Liver (tissue), 9 donors: ENCODE data around the gene RHOU. TPM values are rescaled to one million over a fixed set of nuclear protein-coding genes. Genes with fewer than 3 reads are reported as not detected.

ENCODE experiments used
- DNase-seq: peaks from one replicate; pipeline ENCODE4 v3.0.0-alpha.2; 2017; ENCODE audit warnings: low spot score
- H3K27ac ChIP-seq, 2 donors: one replicate each; pipeline ENCODE4 v1.7.0; 2013; ENCODE audit warnings: inconsistent platforms in 2 of 2, low read length in 2 of 2, control low read depth in 1 of 2, low read depth in 1 of 2, mild to moderate bottlenecking in 1 of 2
- H3K27me3 ChIP-seq, 4 donors: one replicate each; pipeline versions ENCODE4 v1.6.1 to v1.7.0; 2013; ENCODE audit warnings: low read length in 3 of 4, inconsistent platforms in 1 of 4, mild to moderate bottlenecking in 1 of 4, moderate library complexity in 1 of 4; ENCODE audit not compliant: control insufficient read depth in 4 of 4, insufficient read depth in 4 of 4
- H3K36me3 ChIP-seq, 4 donors: one replicate each; pipeline versions ENCODE4 v1.6.1 to v1.7.0; 2013; ENCODE audit warnings: low read length in 3 of 4, mild to moderate bottlenecking in 3 of 4, low read depth in 1 of 4, moderate library complexity in 1 of 4; ENCODE audit not compliant: control insufficient read depth in 4 of 4, insufficient read depth in 3 of 4
- H3K4me1 ChIP-seq, 4 donors: one replicate each; pipeline versions ENCODE4 v1.6.1 to v1.7.0; 2013; ENCODE audit warnings: low read length in 3 of 4, mild to moderate bottlenecking in 3 of 4, moderate library complexity in 1 of 4; ENCODE audit not compliant: control insufficient read depth in 4 of 4, insufficient read depth in 4 of 4
- H3K4me3 ChIP-seq, 3 donors: one replicate each; pipeline versions ENCODE4 v1.6.1 to v1.7.0; 2013; ENCODE audit warnings: low read length in 3 of 3, control low read depth in 1 of 3, low read depth in 1 of 3, mild to moderate bottlenecking in 1 of 3
- H3K9ac ChIP-seq, 2 donors: one replicate each; pipeline ENCODE4 v1.7.0; 2013; ENCODE audit warnings: low read length in 2 of 2, mild to moderate bottlenecking in 2 of 2, moderate library complexity in 2 of 2, control low read depth in 1 of 2, low read depth in 1 of 2
- H3K9me3 ChIP-seq, 4 donors: one replicate each; pipeline versions ENCODE4 v1.6.1 to v1.7.0; 2013; ENCODE audit warnings: low read length in 3 of 4; ENCODE audit not compliant: control insufficient read depth in 4 of 4
- EGR1 ChIP-seq, 2 donors: IDR thresholded peaks; 2 replicates each; pipeline ENCODE4 v1.6.1; 2016 to 2018; ENCODE audit warnings: antibody characterized with exemption in 2 of 2, low read depth in 2 of 2
- FOXA1 ChIP-seq: IDR thresholded peaks from 2 replicates; pipeline ENCODE4 v1.6.1; 2016; ENCODE audit warnings: antibody characterized with exemption
- FOXA2 ChIP-seq: IDR thresholded peaks from 2 replicates; pipeline ENCODE4 v1.6.1; 2016; ENCODE audit warnings: antibody characterized with exemption
- GABPA ChIP-seq, 2 donors: IDR thresholded peaks in 1 of 2; conservative IDR thresholded peaks in 1 of 2; 2 replicates each; pipeline ENCODE4 v1.6.1; 2016; ENCODE audit warnings: antibody characterized with exemption in 2 of 2, mild to moderate bottlenecking in 1 of 2, moderate library complexity in 1 of 2
- HNF4A ChIP-seq, 2 donors: conservative IDR thresholded peaks; 2 replicates each; pipeline ENCODE4 v1.6.1; 2016; ENCODE audit warnings: antibody characterized with exemption in 2 of 2, mild to moderate bottlenecking in 2 of 2
- HNF4G ChIP-seq: IDR thresholded peaks from 2 replicates; pipeline ENCODE4 v1.6.1; 2016; ENCODE audit warnings: antibody characterized with exemption
- JUND ChIP-seq, 2 donors: IDR thresholded peaks; 2 replicates each; pipeline ENCODE4 v1.6.1; 2016; ENCODE audit warnings: antibody characterized with exemption in 2 of 2
- NR2F2 ChIP-seq: IDR thresholded peaks from 2 replicates; pipeline ENCODE4 v1.6.1; 2016; ENCODE audit warnings: antibody characterized with exemption
- SP1 ChIP-seq: IDR thresholded peaks from 2 replicates; pipeline ENCODE4 v1.6.1; 2018; ENCODE audit warnings: antibody characterized with exemption, mild to moderate bottlenecking
- YY1 ChIP-seq: IDR thresholded peaks from 2 replicates; pipeline ENCODE4 v1.6.1; 2016; ENCODE audit warnings: antibody characterized with exemption, mild to moderate bottlenecking
- WGBS: extraction: QIAGEN DNeasy Blood & Tissue Kit; methylation state at CpG from one replicate; pipeline ENCODE4 v1.1.7; 2013; 5-methylcytosine and 5-hydroxymethylcytosine counted together
- polyA plus RNA-seq, 2 donors: library from polyadenylated mRNA; stranded (reverse) in 1 of 2; unstranded in 1 of 2; fragments of 200-250 nt in 1 of 2; fragments of >200 nt in 1 of 2; fragmentation: Nextera tagmentation in 1 of 2; extraction: Ambion mirVana in 1 of 2; gene quantifications; one replicate each; pipeline versions ENCODE4 v1.2.1 to v1.2.3, GENCODE V29; 2013 to 2015
- total RNA-seq, 2 donors: library from RNA; depleted of rRNA; stranded (reverse); fragments of >200 nt; gene quantifications; one replicate each; pipeline ENCODE4 v1.2.3, GENCODE V29; 2014
- TF ChIP-seq, protein P1 (sequence below): IDR thresholded peaks from 2 replicates; pipeline ENCODE4 v1.6.1; 2016; ENCODE audit warnings: antibody characterized with exemption
- TF ChIP-seq, protein P2 (sequence below): fragments of 150-350 bp; IDR thresholded peaks from 2 replicates; pipeline ENCODE4 v1.5.1; 2017; ENCODE audit warnings: improper control_type of control experiment, low read depth, low read length; ENCODE audit not compliant: missing input control
- TF ChIP-seq, protein P3 (sequence below): IDR thresholded peaks from 2 replicates; pipeline ENCODE4 v1.6.1; 2016; ENCODE audit warnings: antibody characterized with exemption
- TF ChIP-seq, protein P4 (sequence below): IDR thresholded peaks from 2 replicates; pipeline ENCODE4 v1.6.1; 2016; ENCODE audit warnings: antibody characterized with exemption, mild to moderate bottlenecking
- TF ChIP-seq, protein P5 (sequence below): IDR thresholded peaks from 2 replicates; pipeline ENCODE4 v1.6.1; 2016; ENCODE audit warnings: antibody characterized with exemption
- donor health status: healthy.
- donor health status: healthy.
- donor health status: healthy.
- donor health status: healthy.
- donor health status: healthy.

The RHOU gene
- total and polyA plus RNA-seq, 4 donors: 6.4 to 12.0 (median 11.6) TPM

DNA sequence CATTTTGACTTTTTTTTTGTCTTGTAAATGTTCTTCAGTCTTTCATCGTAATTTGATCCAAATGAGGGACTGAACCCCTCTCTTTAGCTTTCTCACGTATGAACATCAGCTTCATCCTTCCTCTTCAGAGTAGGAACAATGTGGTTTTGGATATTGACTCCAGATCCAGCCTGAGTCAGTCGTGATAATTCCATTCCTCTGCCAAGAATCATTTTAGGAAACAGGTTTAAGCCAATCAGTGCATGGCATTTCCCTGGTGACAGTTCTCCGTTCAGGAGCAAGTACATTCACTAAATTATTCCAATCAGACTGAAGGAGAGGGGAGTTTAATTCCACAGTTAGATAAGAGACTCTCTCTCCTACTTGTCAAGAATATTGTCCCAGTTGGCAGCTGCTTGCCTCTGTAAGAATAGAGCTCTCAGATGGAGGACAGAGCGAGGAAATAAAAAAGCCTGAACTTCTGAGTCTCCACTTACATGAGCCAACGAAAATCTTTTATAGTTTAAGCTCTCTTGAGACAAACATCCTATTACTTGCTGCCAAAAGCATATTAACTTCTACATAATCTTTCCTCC lies 18.6 kb downstream of the RHOU start:
- Histone ChIP-seq H3K9ac (no peak overlapping the region), H3K9me3 (no peaks in the 10 kb centered on the region), H3K27me3 (no peaks in the 10 kb centered on the region), H3K36me3 (no peaks in the 10 kb centered on the region), H3K4me1 (peaks cover 1 to 12% (median 8%) of the 10 kb centered on the region in 4 donors), H3K27ac (no peak overlapping the region), H3K4me3 (no peak overlapping the region)
- WGBS: 70% methylated on average over 6 of the region's 6 CpGs
- TF ChIP-seq HNF4G (no peak), YY1 (no peak), EGR1 (IDR thresholded peaks at IDR 0.05; ENCODE audit: low read depth in 2 of 2) (no peak), FOXA2 (no peak), JUND (IDR thresholded peaks at IDR 0.05) (no peak), GABPA (IDR thresholded peaks at IDR 0.05 in 1 of 2, conservative IDR thresholded peaks at IDR 0.05 in 1 of 2) (no peak), HNF4A (conservative IDR thresholded peaks at IDR 0.05) (no peak)
- TF ChIP-seq, protein P1, sequence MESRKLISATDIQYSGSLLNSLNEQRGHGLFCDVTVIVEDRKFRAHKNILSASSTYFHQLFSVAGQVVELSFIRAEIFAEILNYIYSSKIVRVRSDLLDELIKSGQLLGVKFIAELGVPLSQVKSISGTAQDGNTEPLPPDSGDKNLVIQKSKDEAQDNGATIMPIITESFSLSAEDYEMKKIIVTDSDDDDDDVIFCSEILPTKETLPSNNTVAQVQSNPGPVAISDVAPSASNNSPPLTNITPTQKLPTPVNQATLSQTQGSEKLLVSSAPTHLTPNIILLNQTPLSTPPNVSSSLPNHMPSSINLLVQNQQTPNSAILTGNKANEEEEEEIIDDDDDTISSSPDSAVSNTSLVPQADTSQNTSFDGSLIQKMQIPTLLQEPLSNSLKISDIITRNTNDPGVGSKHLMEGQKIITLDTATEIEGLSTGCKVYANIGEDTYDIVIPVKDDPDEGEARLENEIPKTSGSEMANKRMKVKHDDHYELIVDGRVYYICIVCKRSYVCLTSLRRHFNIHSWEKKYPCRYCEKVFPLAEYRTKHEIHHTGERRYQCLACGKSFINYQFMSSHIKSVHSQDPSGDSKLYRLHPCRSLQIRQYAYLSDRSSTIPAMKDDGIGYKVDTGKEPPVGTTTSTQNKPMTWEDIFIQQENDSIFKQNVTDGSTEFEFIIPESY: no peak
- TF ChIP-seq, protein P2, sequence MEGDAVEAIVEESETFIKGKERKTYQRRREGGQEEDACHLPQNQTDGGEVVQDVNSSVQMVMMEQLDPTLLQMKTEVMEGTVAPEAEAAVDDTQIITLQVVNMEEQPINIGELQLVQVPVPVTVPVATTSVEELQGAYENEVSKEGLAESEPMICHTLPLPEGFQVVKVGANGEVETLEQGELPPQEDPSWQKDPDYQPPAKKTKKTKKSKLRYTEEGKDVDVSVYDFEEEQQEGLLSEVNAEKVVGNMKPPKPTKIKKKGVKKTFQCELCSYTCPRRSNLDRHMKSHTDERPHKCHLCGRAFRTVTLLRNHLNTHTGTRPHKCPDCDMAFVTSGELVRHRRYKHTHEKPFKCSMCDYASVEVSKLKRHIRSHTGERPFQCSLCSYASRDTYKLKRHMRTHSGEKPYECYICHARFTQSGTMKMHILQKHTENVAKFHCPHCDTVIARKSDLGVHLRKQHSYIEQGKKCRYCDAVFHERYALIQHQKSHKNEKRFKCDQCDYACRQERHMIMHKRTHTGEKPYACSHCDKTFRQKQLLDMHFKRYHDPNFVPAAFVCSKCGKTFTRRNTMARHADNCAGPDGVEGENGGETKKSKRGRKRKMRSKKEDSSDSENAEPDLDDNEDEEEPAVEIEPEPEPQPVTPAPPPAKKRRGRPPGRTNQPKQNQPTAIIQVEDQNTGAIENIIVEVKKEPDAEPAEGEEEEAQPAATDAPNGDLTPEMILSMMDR: no peak
- no peak for DNase-seq

DNA sequence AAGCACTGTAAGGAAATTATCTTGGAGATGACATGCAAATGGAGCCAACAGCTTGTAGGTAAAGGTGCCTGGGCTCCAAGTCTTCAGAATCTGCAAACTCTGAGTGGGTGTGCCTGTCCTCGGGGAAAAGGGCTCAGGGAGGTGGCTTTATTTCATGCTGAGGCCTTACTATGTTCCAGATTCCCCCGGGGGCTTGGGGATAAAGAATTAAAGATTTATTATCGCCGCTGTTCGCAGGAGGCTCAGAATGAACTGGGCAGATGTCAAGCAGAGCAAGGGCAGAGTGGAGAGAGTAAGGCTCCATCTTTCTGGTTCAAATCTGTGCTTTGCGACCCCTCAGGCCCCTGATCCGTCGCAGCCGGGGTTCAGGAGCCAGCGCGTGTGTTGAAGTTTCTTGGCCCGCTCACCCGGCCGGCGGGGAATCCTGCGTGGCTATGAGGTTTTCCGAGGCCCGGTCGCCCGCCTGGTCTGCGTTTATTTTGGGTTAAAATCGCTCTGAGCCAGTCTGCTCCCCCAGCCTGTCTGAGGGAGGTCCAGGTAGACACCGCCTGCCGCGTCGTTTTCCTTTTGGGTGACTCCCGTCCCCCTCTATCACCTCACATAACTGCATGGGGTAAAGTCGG lies 19.5 kb downstream of the RHOU start:
- Histone ChIP-seq H3K9ac (no peak overlapping the region), H3K4me3 (no peak overlapping the region), H3K4me1 (peaks cover 1 to 12% (median 8%) of the 10 kb centered on the region in 4 donors), H3K27me3 (no peaks in the 10 kb centered on the region), H3K36me3 (no peaks in the 10 kb centered on the region), H3K9me3 (no peaks in the 10 kb centered on the region), H3K27ac (no peak overlapping the region)
- DNase-seq: no peak
- TF ChIP-seq FOXA1 (no peak), JUND (IDR thresholded peaks at IDR 0.05) (no peak), GABPA (IDR thresholded peaks at IDR 0.05 in 1 of 2, conservative IDR thresholded peaks at IDR 0.05 in 1 of 2) (no peak), EGR1 (IDR thresholded peaks at IDR 0.05; ENCODE audit: low read depth in 2 of 2) (no peak), SP1 (no peak), NR2F2 (no peak), FOXA2 (no peak), HNF4A (conservative IDR thresholded peaks at IDR 0.05) (no peak)
- TF ChIP-seq, protein P3, sequence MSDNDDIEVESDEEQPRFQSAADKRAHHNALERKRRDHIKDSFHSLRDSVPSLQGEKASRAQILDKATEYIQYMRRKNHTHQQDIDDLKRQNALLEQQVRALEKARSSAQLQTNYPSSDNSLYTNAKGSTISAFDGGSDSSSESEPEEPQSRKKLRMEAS: no peak
- TF ChIP-seq, protein P4, sequence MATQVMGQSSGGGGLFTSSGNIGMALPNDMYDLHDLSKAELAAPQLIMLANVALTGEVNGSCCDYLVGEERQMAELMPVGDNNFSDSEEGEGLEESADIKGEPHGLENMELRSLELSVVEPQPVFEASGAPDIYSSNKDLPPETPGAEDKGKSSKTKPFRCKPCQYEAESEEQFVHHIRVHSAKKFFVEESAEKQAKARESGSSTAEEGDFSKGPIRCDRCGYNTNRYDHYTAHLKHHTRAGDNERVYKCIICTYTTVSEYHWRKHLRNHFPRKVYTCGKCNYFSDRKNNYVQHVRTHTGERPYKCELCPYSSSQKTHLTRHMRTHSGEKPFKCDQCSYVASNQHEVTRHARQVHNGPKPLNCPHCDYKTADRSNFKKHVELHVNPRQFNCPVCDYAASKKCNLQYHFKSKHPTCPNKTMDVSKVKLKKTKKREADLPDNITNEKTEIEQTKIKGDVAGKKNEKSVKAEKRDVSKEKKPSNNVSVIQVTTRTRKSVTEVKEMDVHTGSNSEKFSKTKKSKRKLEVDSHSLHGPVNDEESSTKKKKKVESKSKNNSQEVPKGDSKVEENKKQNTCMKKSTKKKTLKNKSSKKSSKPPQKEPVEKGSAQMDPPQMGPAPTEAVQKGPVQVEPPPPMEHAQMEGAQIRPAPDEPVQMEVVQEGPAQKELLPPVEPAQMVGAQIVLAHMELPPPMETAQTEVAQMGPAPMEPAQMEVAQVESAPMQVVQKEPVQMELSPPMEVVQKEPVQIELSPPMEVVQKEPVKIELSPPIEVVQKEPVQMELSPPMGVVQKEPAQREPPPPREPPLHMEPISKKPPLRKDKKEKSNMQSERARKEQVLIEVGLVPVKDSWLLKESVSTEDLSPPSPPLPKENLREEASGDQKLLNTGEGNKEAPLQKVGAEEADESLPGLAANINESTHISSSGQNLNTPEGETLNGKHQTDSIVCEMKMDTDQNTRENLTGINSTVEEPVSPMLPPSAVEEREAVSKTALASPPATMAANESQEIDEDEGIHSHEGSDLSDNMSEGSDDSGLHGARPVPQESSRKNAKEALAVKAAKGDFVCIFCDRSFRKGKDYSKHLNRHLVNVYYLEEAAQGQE: no peak
- TF ChIP-seq, protein P1: no peak
- TF ChIP-seq, protein P2: no peak
- TF ChIP-seq, protein P5, sequence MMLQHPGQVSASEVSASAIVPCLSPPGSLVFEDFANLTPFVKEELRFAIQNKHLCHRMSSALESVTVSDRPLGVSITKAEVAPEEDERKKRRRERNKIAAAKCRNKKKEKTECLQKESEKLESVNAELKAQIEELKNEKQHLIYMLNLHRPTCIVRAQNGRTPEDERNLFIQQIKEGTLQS: no peak
- WGBS: 74% methylated on average over 28 of the region's 28 CpGs
